Esophagus (tissue), 2 donors: ENCODE data around the gene MAP3K6. TPM values are rescaled to one million over a fixed set of nuclear protein-coding genes. Genes with fewer than 3 reads are reported as not detected.
A peak's percentile ranks its signal among the peaks of the same experiment; 100 is the strongest.
"Not testable (repeated sequence)": the region's sequence is repeated elsewhere in the genome, so short reads cannot be mapped to it uniquely, and the experiment has no call there.

ENCODE experiments used
- H3K27ac ChIP-seq, 2 donors: one replicate each; pipeline ENCODE4 v1.5.1; 2013; ENCODE audit warnings: low read depth in 2 of 2, mild to moderate bottlenecking in 2 of 2, inconsistent platforms in 1 of 2, low read length in 1 of 2, moderate library complexity in 1 of 2
- H3K27me3 ChIP-seq, 2 donors: one replicate each; pipeline ENCODE4 v1.6.1; 2013; ENCODE audit warnings: low read length in 2 of 2, control low read depth in 1 of 2, mild to moderate bottlenecking in 1 of 2; ENCODE audit not compliant: insufficient read depth in 2 of 2, control insufficient read depth in 1 of 2
- H3K36me3 ChIP-seq, 2 donors: one replicate each; pipeline ENCODE4 v1.6.1; 2013; ENCODE audit warnings: low read length in 1 of 2; ENCODE audit not compliant: control insufficient read depth in 2 of 2, insufficient read depth in 2 of 2
- H3K4me1 ChIP-seq, 2 donors: one replicate each; pipeline ENCODE4 v1.6.1; 2013; ENCODE audit warnings: low read length in 1 of 2; ENCODE audit not compliant: control insufficient read depth in 2 of 2, insufficient read depth in 2 of 2
- H3K4me3 ChIP-seq, 2 donors: one replicate each; pipeline ENCODE4 v1.5.1; 2013; ENCODE audit warnings: low read length in 2 of 2, mild to moderate bottlenecking in 2 of 2, low read depth in 1 of 2, moderate library complexity in 1 of 2
- H3K9me3 ChIP-seq, 2 donors: one replicate each; pipeline ENCODE4 v1.6.1; 2013; ENCODE audit warnings: mild to moderate bottlenecking in 2 of 2, low read depth in 1 of 2, low read length in 1 of 2, moderate library complexity in 1 of 2; ENCODE audit not compliant: control insufficient read depth in 2 of 2, insufficient read depth in 1 of 2
- WGBS, 2 donors: extraction: QIAGEN DNeasy Blood & Tissue Kit; methylation state at CpG; one replicate each; pipeline ENCODE4 v1.1.7; 2013; 5-methylcytosine and 5-hydroxymethylcytosine counted together
- polyA plus RNA-seq, 2 donors: library from polyadenylated mRNA; stranded (reverse); fragments of 200-250 nt; gene quantifications; one replicate each; pipeline ENCODE4 v1.2.3, GENCODE V29; 2013
- donor health status: healthy with polysubstance abuse.
- donor health status: Bipolar disorder and iron deficiency.

MAP3K6 gene
- polyA plus RNA-seq, 2 donors, result 48.5 to 110 TPM

DNA sequence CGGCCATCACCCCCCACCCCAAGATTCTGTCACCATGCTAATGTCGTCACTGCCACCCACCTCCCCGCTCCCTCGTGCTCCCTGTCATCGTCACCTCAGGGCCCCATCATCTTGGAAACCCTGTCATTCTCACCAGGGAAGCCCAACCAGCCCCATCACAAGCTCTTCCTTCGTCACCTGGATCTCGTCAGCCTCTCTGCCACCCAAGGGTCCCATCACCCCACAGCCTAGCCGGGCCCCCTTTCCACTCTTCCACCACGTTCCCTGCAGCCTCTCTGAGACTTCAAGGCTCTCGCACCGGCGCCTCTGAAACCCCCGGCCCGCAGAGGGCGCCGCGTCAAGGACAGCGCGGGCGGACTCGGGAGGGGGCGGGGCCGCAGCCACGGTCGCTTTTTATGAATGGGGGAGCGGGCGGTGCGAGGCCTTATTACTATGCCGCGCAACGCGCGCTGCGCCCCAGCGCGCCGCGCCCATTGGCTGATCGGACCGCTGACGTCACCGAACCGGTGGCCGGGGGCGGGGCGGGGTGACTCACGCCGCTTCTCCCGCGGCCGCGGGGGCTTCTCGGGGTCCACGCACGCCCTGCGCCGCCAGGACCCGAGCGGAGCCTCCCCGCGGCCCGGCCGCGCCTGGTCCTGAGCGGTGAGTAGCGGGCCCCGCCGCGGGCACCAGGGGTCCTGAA, 25.5 kb upstream of the MAP3K6 start, which contains the start of gene GPR3:
TSS of gene GPR3 (plus strand) at position 527 of the 682 bp plus-strand sequence. CDS start 1,177 bp downstream, outside the sequence.
- H3K4me1 ChIP-seq, result peaks cover 2 to 7% of the 10 kb centered on the region in 2 donors
- H3K27me3 ChIP-seq, result no peaks in the 10 kb centered on the region
- no peaks in the 10 kb centered on the region for H3K36me3 ChIP-seq
- H3K27ac ChIP-seq, result peak within 1 kb of the TSS in 1 of 2 donors; percentile 54
- 1% methylated on average over 60 to 69 of the region's 69 CpGs for WGBS, 2 donors
- H3K9me3 ChIP-seq, result no peaks in the 10 kb centered on the region
- H3K4me3 ChIP-seq, result peak within 1 kb of the TSS; percentile 43

DNA sequence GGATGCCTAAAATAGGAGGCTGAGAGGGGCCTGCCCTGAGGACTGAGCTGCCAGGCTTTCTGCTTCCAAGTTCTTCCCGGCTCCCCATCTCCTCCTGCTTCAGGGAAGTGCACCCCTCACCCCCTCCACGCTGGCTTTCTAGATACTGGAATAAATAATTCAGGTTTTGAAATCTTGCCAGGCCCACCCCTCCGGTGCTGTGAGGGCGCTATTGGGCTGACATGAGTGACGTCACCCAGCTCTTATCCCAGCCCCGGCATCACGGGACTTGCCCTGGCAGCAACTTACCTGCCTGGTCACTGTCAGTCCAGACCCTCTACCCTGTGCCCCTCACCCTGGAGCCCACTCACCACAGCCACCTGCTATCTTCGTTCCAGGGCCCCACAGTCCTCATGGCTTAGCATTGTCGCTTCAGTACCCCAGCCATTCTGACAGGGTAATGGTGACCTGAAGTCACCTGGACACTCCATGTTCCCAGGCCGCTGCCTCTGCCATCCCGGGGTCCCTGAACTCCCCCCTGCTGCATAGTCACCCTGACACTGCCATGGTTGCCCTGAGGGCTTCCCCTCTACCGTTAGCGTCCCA, 24.8 kb upstream of the MAP3K6 start:
- Histone ChIP-seq H3K9me3 (no peaks in the 10 kb centered on the region), H3K27me3 (no peaks in the 10 kb centered on the region), H3K27ac (peak overlapping the region in 1 of 2 donors; percentile 54), H3K4me3 (no peak overlapping the region), H3K4me1 (peaks cover 2 to 7% of the 10 kb centered on the region in 2 donors), H3K36me3 (no peaks in the 10 kb centered on the region)
- 10 to 11% methylated on average over 13 of the region's 13 CpGs for WGBS, 2 donors

DNA sequence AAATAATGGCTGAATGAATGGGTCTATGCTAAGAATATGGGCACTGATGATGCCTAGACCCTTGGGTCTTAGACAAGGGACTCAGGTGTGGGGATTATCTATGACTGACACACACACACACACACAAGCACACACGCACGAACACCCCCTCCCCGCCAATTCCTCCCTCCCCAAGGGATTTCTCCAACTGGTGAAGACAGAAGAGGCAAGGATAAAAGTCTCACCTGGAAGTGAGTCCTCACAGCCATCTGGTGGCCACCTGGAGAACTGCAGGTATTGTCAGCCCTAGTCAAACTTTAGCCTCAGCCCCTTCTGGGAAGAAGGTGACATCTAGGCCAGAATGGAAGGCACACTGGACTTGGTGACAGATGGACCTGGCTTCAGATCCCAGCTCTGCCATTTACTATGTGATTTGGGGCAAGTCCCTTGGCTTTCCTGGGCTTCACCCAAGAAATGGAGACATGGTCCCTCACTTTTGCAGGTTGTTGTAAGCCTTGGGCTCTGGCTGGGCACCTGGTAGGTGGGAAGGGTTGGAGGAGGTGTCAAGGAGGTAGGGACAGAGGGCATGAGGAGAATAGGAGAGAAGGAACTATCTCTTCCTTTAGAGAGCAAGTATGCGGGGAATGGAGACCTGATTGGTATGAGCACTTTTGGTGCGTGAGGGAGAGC, 21.7 kb upstream of the MAP3K6 start:
- 41 to 43% methylated on average over 5 of the region's 5 CpGs for WGBS, 2 donors
- Histone ChIP-seq H3K9me3 (no peaks in the 10 kb centered on the region), H3K4me1 (peaks cover 2 to 7% of the 10 kb centered on the region in 2 donors), H3K36me3 (no peaks in the 10 kb centered on the region), H3K27me3 (no peaks in the 10 kb centered on the region), H3K27ac (no peak overlapping the region), H3K4me3 (no peak overlapping the region)

DNA sequence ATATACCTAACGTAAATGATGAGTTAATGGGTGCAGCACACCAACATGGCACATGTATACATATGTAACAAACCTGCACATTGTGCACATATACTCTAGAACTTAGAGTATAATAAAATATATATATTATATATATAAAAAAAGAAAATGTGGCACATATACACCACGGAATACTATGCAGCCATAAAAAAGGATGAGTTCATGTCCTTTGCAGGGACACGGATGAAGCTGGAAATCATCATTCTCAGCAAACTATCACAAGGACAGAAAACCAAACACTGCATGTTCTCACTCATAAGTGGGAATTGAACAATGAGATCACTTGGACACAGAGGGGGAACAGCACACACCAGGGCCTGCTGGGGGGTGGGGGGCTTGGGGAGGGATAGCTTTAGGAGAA, 18.0 kb upstream of the MAP3K6 start:
- H3K9me3 ChIP-seq, H3K27ac ChIP-seq, H3K4me3 ChIP-seq, H3K27me3 ChIP-seq, H3K36me3 ChIP-seq: not testable (repeated sequence)
- H3K4me1 ChIP-seq, result peaks cover 0 to 18% of the 10 kb centered on the region in 2 donors
- WGBS, 2 donors, result 87 to 95% methylated on average over 3 of the region's 3 CpGs

DNA sequence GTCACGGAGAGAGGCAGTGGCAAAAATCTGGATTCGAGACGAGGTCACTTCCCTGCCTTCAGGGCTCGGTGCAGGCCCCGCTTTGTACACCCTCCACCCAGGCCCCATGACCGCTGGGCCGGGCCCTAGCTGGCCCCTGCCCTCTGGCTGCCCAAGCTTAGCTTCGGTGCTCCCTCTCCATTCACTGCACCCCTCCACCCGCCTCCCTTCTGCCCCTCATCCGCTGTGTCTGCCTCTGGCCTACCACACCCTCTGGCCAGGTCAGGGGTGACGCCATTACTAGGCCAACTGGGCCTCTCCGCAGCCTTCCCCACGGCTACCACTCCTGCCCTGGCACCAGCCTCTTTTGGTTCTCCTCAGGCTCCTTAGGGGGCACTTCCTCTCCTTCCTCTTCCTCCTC, 16.9 kb upstream of the MAP3K6 start:
- H3K4me3 ChIP-seq, result no peak overlapping the region
- H3K27me3 ChIP-seq, result no peaks in the 10 kb centered on the region
- no peak overlapping the region for H3K27ac ChIP-seq
- no peaks in the 10 kb centered on the region for H3K9me3 ChIP-seq
- no peaks in the 10 kb centered on the region for H3K36me3 ChIP-seq
- H3K4me1 ChIP-seq, result peaks cover 4 to 27% of the 10 kb centered on the region in 2 donors
- 84 to 88% methylated on average over 13 of the region's 13 CpGs for WGBS, 2 donors

DNA sequence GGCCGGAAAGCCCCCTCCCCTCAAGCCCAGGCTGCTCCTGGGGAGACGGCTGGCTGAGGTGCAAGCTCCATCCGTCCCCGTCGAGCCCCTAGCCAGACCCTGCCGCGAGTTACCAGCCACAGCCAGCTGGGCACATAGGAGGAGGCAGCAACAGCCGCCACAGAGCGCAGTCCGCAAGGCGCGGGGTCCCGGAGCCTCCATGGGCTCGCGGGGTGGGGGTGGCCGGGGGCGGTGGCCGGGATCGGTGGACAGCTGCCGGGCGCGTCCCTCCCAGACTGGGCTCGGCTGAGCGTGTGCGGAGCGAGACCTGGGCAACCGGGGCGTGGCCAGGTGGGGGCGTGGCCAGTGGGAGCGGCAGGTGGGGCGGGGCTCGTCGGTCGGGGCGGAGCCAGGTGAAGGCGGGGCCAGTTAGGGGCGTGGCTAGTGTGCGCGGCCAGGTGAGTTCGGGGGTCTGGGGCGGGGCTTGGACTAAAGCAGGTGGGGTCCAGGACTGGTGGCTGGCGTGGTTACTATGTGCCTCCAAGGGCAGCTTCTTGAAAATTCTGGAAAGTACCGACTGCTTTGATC, 16.4 kb upstream of the MAP3K6 start, which contains the start of gene CD164L2:
TSS of gene CD164L2 (minus strand) at position 295 of the 567 bp plus-strand sequence. CDS start at position 201, 94 bp downstream.
- no peaks in the 10 kb centered on the region for H3K36me3 ChIP-seq
- WGBS, 2 donors, result 12 to 16% methylated on average over 43 of the region's 43 CpGs
- H3K4me3 ChIP-seq, result peak within 1 kb of the TSS; percentile 46 to 54
- H3K9me3 ChIP-seq, result no peaks in the 10 kb centered on the region
- no peaks in the 10 kb centered on the region for H3K27me3 ChIP-seq
- peak within 1 kb of the TSS; percentile 17 to 97 for H3K27ac ChIP-seq
- peaks cover 4 to 27% of the 10 kb centered on the region in 2 donors for H3K4me1 ChIP-seq

DNA sequence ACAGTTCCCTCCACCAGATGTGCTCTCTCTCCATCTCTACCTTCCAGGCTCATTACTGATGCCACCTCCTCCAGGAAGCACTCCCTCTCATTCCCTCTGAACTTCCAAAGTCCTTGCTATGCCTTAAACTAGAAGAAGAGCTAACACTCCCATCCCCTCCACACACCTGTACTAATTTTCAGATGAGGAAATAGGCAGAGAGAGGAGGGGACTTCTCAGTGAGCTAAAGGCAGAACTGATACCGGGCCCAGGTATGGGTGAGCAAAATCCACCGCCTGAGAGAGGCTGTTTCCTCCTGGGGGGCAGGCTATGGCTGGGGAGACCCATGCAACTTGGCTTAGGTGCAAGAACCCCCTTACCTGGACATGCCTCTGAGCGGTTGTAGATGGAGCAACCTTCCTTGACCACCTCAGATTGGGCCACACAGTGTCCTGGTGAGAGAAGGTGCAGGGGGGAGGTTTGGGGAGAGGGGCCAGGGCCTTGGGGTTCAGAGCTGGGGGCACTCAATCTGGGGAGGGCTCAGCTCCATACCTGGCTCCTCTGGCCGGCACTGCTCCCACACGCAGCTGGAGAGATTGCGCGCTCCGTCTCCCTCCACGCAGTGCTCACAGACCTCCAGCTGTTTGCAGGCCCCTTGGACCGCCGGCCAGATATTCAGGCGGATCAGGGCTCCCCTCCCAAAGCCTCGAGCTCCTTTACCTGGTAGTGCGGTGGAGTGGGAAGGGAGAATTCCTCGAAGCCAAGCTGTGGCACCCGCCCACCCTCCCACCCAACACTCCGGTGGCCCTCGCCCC, 15.4 kb upstream of the MAP3K6 start:
- Histone ChIP-seq H3K27me3 (no peaks in the 10 kb centered on the region), H3K27ac (peak overlapping the region; percentile 1 to 97), H3K4me1 (peaks cover 4 to 27% of the 10 kb centered on the region in 2 donors), H3K9me3 (no peaks in the 10 kb centered on the region), H3K4me3 (peak overlapping the region; percentile 46 to 54), H3K36me3 (no peaks in the 10 kb centered on the region)
- 57 to 63% methylated on average over 14 to 18 of the region's 18 CpGs for WGBS, 2 donors

DNA sequence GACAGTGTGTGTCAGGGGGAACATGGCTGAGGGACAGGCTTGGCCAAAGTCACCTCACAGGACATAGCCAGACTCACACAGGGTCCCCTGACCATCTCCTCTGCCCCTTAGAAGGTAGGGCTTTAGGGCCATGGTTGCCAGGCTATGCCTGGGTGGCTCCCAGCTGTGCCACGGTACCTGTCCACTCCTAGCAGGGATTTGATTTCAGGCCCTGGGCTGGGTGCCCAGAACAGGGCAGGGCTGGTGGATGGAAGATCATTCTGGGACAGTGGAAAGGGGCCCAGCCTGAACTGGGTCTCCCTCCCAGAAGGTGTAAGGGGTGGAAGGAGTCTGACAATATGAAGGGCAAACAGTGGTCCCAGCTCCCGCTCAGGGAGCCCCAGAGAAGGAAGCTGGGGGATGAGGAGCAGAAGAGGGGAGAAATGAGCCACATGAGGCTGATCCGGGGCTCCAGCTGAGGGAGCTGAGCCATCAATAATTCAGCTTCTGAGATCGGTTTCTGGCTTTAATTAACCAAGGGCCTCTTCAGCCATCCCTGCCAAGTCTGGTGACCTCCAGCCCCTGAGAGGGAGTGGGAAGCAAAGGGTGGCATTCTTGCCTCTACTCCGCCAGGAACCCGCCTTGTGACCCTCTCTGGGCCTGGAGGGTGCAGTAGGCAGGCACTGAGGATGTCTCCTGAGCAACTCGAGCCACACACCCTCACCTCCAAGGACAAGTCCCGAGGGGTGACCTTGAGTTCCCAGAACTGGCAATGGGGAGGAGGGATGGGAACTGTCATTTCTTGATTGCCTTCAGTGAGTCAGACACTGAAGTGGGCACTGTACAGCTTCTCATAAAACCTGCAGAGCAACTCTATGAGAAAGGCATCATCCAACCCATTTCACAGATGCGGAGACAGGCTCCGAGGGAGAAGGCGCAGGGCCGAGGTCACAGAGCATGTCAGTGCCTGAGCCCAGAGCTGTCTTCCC, 14.3 kb upstream of the MAP3K6 start:
- H3K4me1 ChIP-seq, result peaks cover 4 to 27% of the 10 kb centered on the region in 2 donors
- no peaks in the 10 kb centered on the region for H3K27me3 ChIP-seq
- H3K4me3 ChIP-seq, result peak overlapping the region in 1 of 2 donors; percentile 54
- H3K36me3 ChIP-seq, result no peaks in the 10 kb centered on the region
- WGBS, 2 donors, result 55 to 58% methylated on average over 12 of the region's 12 CpGs
- H3K9me3 ChIP-seq, result no peaks in the 10 kb centered on the region
- H3K27ac ChIP-seq, result peak overlapping the region; percentile 76 to 97
